GM21786 (cell line): ENCODE results near the gene OAS3.
A peak's percentile ranks its signal among the peaks of the same experiment; 100 is the strongest.
"Not testable (repeated sequence)": the region's sequence is repeated elsewhere in the genome, so short reads cannot be mapped to it uniquely, and the experiment has no call there.

ENCODE experiments used
- ATAC-seq: cut with Tn5 transposase; IDR thresholded peaks from one replicate; pipeline ENCODE4 v1.9.1; 2021; ENCODE audit not compliant: unreplicated experiment

The OAS3 gene

GRCh38 chr12:112978163-112979040, 40.1 kb downstream of the OAS3 start, which contains the start of gene OAS2:
Gene OAS2, plus strand, starts transcription at chr12:112978519. Its CDS starts 90 bp downstream, at chr12:112978609.
- ATAC-seq, result peak; percentile 91

GRCh38 chr12:112979041-112979680, 40.9 kb downstream of the OAS3 start:
- ATAC-seq, result peak; percentile 38

- no peak for ATAC-seq
These were observed 42.4 kb downstream of the OAS3 start for GRCh38 chr12:112980491-112981158.

GRCh38 chr12:112985642-112986290, 47.5 kb downstream of the OAS3 start:
- ATAC-seq, result no peak

GRCh38 chr12:112986291-112986800, 48.1 kb downstream of the OAS3 start:
- no peak for ATAC-seq

- no peak for ATAC-seq
These were observed 49.3 kb downstream of the OAS3 start for GRCh38 chr12:112987561-112987960.

GRCh38 chr12:112988224-112988623, 50.0 kb downstream of the OAS3 start:
- ATAC-seq, result no peak

- not testable (repeated sequence) for ATAC-seq
These were observed 50.6 kb downstream of the OAS3 start for GRCh38 chr12:112988823-112989385.

GRCh38 chr12:112989806-112990205, 51.5 kb downstream of the OAS3 start:
- ATAC-seq, result no peak

GRCh38 chr12:112992541-112993398, 54.5 kb downstream of the OAS3 start:
- no peak for ATAC-seq

GRCh38 chr12:112995008-112995407, 56.7 kb downstream of the OAS3 start:
- ATAC-seq, result no peak

GRCh38 chr12:112996501-112996900, 58.2 kb downstream of the OAS3 start:
- ATAC-seq, result no peak

- no peak for ATAC-seq
These were observed 59.2 kb downstream of the OAS3 start for GRCh38 chr12:112997506-112997905.

- ATAC-seq, result peak; percentile 96
These were observed 60.9 kb downstream of the OAS3 start for GRCh38 chr12:112998987-112999767.

- no peak for ATAC-seq
These were observed 62.2 kb downstream of the OAS3 start for GRCh38 chr12:113000433-113000832.

GRCh38 chr12:113002155-113002554, 63.9 kb downstream of the OAS3 start:
- no peak for ATAC-seq

GRCh38 chr12:113002676-113003075, 64.4 kb downstream of the OAS3 start:
- no peak for ATAC-seq

- ATAC-seq, result no peak
These were observed 65.4 kb downstream of the OAS3 start for GRCh38 chr12:113003636-113004035.

- ATAC-seq, result no peak
These were observed 67.5 kb downstream of the OAS3 start for GRCh38 chr12:113005762-113006161.
